WERI-Rb-1 (cell line): ENCODE results near the gene KLRB1.

Experiments
- DNase-seq: peaks from one replicate; pipeline ENCODE4 v3.0.0-alpha.2; 2020
- H3K27ac ChIP-seq: fragments of 250-450 bp; sonication (Bioruptor Pico); 2 replicates; pipeline ENCODE4 v1.5.1; 2020; ENCODE audit warnings: mild to moderate bottlenecking, moderate library complexity
- H3K27me3 ChIP-seq: fragments of 250-450 bp; sonication (Bioruptor Pico); 2 replicates; pipeline ENCODE4 v1.5.1; 2021; ENCODE audit warnings: mild to moderate bottlenecking, low read depth, moderate library complexity; ENCODE audit not compliant: insufficient read depth, severe bottlenecking
- H3K36me3 ChIP-seq: fragments of 250-450 bp; sonication (Bioruptor Pico); 2 replicates; pipeline ENCODE4 v1.5.1; 2020; ENCODE audit warnings: mild to moderate bottlenecking, moderate library complexity
- H3K4me3 ChIP-seq: 2 replicates; pipeline ENCODE4 v1.5.1; 2011; ENCODE audit warnings: low read depth, mild to moderate bottlenecking, control low read depth, low read length
- H3K9me3 ChIP-seq: fragments of 250-450 bp; sonication (Bioruptor Pico); 2 replicates; pipeline ENCODE4 v1.5.1; 2021; ENCODE audit warnings: mild to moderate bottlenecking, moderate library complexity; ENCODE audit not compliant: severe bottlenecking
- CTCF ChIP-seq: IDR thresholded peaks from 2 replicates; pipeline ENCODE4 v1.5.1; 2011; ENCODE audit warnings: low read depth, mild to moderate bottlenecking, control low read depth, inconsistent platforms, low read length

KLRB1 gene

GRCh38 chr12:9640024-9640423 lies 32.3 kb upstream of the KLRB1 start:
- H3K27ac ChIP-seq, result no peak overlapping the region

GRCh38 chr12:9636851-9637206 lies 29.1 kb upstream of the KLRB1 start:
- Histone ChIP-seq H3K4me3 (no peak overlapping the region), H3K36me3 (no peaks in the 10 kb centered on the region), H3K27ac (no peak overlapping the region), H3K9me3 (no peaks in the 10 kb centered on the region), H3K27me3 (no peaks in the 10 kb centered on the region)
- no peak for DNase-seq
- TF ChIP-seq CTCF, result no peak

More at GRCh38 chr12:9640024-9640423, 32.3 kb upstream of the KLRB1 start:
- Histone ChIP-seq H3K36me3 (no peaks in the 10 kb centered on the region), H3K9me3 (no peaks in the 10 kb centered on the region), H3K4me3 (no peak overlapping the region), H3K27me3 (no peaks in the 10 kb centered on the region)
- no peak for TF ChIP-seq CTCF
- no peak for DNase-seq

- no peak for TF ChIP-seq CTCF
- no peaks in the 10 kb centered on the region for H3K9me3 ChIP-seq
- H3K27me3 ChIP-seq, result no peaks in the 10 kb centered on the region
- H3K4me3 ChIP-seq, result no peak overlapping the region
- H3K36me3 ChIP-seq, result no peaks in the 10 kb centered on the region
- DNase-seq, result no peak
- no peak overlapping the region for H3K27ac ChIP-seq
Measured at GRCh38 chr12:9636150-9636850, 28.6 kb upstream of the KLRB1 start.

- H3K4me3 ChIP-seq, result no peak overlapping the region
- no peaks in the 10 kb centered on the region for H3K9me3 ChIP-seq
- no peak for TF ChIP-seq CTCF
- H3K27me3 ChIP-seq, result no peaks in the 10 kb centered on the region
- no peaks in the 10 kb centered on the region for H3K36me3 ChIP-seq
- no peak overlapping the region for H3K27ac ChIP-seq
- DNase-seq, result no peak
Measured at GRCh38 chr12:9634969-9635754, 27.4 kb upstream of the KLRB1 start.

GRCh38 chr12:9634177-9634803 lies 26.6 kb upstream of the KLRB1 start:
- H3K36me3 ChIP-seq, result no peaks in the 10 kb centered on the region
- DNase-seq, result peak; percentile 46
- no peak overlapping the region for H3K27ac ChIP-seq
- no peak overlapping the region for H3K4me3 ChIP-seq
- peak; percentile 50 for TF ChIP-seq CTCF
- no peaks in the 10 kb centered on the region for H3K9me3 ChIP-seq
- no peaks in the 10 kb centered on the region for H3K27me3 ChIP-seq
